ENCODE measurements around the gene ADGRV1.

The ADGRV1 gene

GRCh38 chr5:90861843-90862586, 303.4 kb downstream of the ADGRV1 start:
- no peak for DNase-seq (ENCODE audit: low read depth in 2 of 2, low spot score in 1 of 2)

- DNase-seq (ENCODE audit: low read depth in 2 of 2, low spot score in 1 of 2), result no peak
Observed at GRCh38 chr5:90865180-90865579, 306.6 kb downstream of the ADGRV1 start.

- DNase-seq (ENCODE audit: low read depth in 2 of 2, low spot score in 1 of 2), result no peak
Observed at GRCh38 chr5:90866333-90866732, 307.7 kb downstream of the ADGRV1 start.

GRCh38 chr5:90866915-90867731, 308.5 kb downstream of the ADGRV1 start:
- no peak for DNase-seq (ENCODE audit: low read depth in 2 of 2, low spot score in 1 of 2)

GRCh38 chr5:90868799-90869198, 310.2 kb downstream of the ADGRV1 start:
- no peak for DNase-seq (ENCODE audit: low read depth in 2 of 2, low spot score in 1 of 2)

GRCh38 chr5:90871391-90871991, 312.9 kb downstream of the ADGRV1 start:
- DNase-seq (ENCODE audit: low read depth in 2 of 2, low spot score in 1 of 2), result no peak

- no peak for DNase-seq (ENCODE audit: low read depth in 2 of 2, low spot score in 1 of 2)
Observed at GRCh38 chr5:90873033-90873517, 314.5 kb downstream of the ADGRV1 start.

GRCh38 chr5:90874066-90874465, 315.5 kb downstream of the ADGRV1 start:
- DNase-seq (ENCODE audit: low read depth in 2 of 2, low spot score in 1 of 2), result no peak

- DNase-seq (ENCODE audit: low read depth in 2 of 2, low spot score in 1 of 2), result no peak
Observed at GRCh38 chr5:90875456-90875855, 316.9 kb downstream of the ADGRV1 start.

- DNase-seq (ENCODE audit: low read depth in 2 of 2, low spot score in 1 of 2), result no peak
Observed at GRCh38 chr5:90876366-90876765, 317.8 kb downstream of the ADGRV1 start.

GRCh38 chr5:90877049-90877448, 318.5 kb downstream of the ADGRV1 start:
- no peak for DNase-seq (ENCODE audit: low read depth in 2 of 2, low spot score in 1 of 2)

GRCh38 chr5:90878081-90878480, 319.5 kb downstream of the ADGRV1 start:
- no peak for DNase-seq (ENCODE audit: low read depth in 2 of 2, low spot score in 1 of 2)

GRCh38 chr5:90878549-90879196, 320.1 kb downstream of the ADGRV1 start:
- no peak for DNase-seq (ENCODE audit: low read depth in 2 of 2, low spot score in 1 of 2)

GRCh38 chr5:90881626-90882150, 323.1 kb downstream of the ADGRV1 start:
- no peak for DNase-seq (ENCODE audit: low read depth in 2 of 2, low spot score in 1 of 2)

- no peak for DNase-seq (ENCODE audit: low read depth in 2 of 2, low spot score in 1 of 2)
Observed at GRCh38 chr5:90882448-90882847, 323.9 kb downstream of the ADGRV1 start.

- no peak for DNase-seq (ENCODE audit: low read depth in 2 of 2, low spot score in 1 of 2)
Observed at GRCh38 chr5:90885180-90885868, 326.7 kb downstream of the ADGRV1 start.

- DNase-seq (ENCODE audit: low read depth in 2 of 2, low spot score in 1 of 2), result no peak
Observed at GRCh38 chr5:90886381-90886780, 327.8 kb downstream of the ADGRV1 start.

GRCh38 chr5:90888511-90889324, 330.1 kb downstream of the ADGRV1 start:
- no peak for DNase-seq (ENCODE audit: low read depth in 2 of 2, low spot score in 1 of 2)

GRCh38 chr5:90889325-90889600, 330.7 kb downstream of the ADGRV1 start:
- no peak for DNase-seq (ENCODE audit: low read depth in 2 of 2, low spot score in 1 of 2)

- no peak for DNase-seq (ENCODE audit: low read depth in 2 of 2, low spot score in 1 of 2)
Observed at GRCh38 chr5:90890180-90890579, 331.6 kb downstream of the ADGRV1 start.
